Measurements from ENCODE around the gene RGR.

Gene RGR

DNA sequence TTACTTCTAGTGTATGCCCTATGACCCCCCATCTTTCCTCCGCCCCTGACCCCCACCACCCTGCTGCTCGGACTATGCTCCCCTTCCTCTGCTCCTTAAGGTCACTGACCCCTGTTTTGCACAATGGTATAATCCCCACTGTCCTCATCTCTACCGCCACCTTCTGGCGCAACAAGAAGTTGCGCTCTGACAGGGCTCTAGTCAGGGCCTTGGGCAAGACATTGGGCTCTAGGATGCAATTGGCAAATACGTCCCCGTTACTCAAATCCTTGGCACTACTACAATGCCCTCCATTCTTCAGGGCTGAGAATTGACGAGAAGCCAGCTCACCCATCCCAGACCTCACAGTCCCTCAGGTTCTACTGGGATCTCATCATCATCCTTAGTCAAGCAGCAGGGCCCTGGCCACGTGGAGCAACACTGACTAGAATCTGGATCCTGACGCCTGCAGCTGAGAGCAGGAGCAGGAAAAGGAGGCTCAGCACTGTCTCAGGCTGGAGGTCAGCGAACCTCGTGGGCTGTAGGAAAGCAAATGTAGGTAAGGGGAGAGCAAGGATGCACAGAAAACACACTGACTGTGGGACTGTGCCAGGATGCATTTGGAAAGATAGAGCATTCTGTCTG lies 30.1 kb upstream of the RGR start:
- DNase-seq (ENCODE audit: low read depth), result no peak
- no peak overlapping the region for H3K4me3 ChIP-seq (ENCODE audit: control insufficient read depth, low read depth, low read length)
- TF ChIP-seq, protein P1, sequence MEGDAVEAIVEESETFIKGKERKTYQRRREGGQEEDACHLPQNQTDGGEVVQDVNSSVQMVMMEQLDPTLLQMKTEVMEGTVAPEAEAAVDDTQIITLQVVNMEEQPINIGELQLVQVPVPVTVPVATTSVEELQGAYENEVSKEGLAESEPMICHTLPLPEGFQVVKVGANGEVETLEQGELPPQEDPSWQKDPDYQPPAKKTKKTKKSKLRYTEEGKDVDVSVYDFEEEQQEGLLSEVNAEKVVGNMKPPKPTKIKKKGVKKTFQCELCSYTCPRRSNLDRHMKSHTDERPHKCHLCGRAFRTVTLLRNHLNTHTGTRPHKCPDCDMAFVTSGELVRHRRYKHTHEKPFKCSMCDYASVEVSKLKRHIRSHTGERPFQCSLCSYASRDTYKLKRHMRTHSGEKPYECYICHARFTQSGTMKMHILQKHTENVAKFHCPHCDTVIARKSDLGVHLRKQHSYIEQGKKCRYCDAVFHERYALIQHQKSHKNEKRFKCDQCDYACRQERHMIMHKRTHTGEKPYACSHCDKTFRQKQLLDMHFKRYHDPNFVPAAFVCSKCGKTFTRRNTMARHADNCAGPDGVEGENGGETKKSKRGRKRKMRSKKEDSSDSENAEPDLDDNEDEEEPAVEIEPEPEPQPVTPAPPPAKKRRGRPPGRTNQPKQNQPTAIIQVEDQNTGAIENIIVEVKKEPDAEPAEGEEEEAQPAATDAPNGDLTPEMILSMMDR (IDR thresholded peaks at IDR 0.05; ENCODE audit: control insufficient read depth, insufficient read depth, low read depth, low read length, missing control alignments), result peak; percentile 19

DNA sequence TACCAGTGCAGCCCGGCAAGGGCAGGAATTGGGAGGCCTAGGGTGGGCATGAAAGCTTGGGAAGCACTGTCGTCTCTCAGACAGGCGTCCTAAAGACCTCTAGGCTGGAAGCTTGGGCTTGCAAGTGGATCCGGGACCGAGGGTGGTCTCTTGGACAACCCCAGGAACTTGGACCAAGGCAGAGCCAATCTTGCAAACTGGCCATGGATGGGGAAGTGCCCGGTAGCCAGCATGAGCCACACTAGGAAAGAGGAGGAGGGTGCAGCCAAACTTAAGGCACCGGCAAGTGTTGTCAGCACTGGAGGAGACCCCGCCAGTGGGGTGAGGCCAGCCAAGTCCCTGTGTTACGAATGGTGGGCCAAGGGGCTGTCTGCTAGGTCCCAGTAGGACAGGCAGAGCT lies 28.0 kb upstream of the RGR start:
- TF ChIP-seq, protein P1 (IDR thresholded peaks at IDR 0.05; ENCODE audit: control insufficient read depth, insufficient read depth, low read depth, low read length, missing control alignments), result no peak
- DNase-seq (ENCODE audit: low read depth), result no peak
- H3K4me3 ChIP-seq (ENCODE audit: control insufficient read depth, low read depth, low read length), result no peak overlapping the region

DNA sequence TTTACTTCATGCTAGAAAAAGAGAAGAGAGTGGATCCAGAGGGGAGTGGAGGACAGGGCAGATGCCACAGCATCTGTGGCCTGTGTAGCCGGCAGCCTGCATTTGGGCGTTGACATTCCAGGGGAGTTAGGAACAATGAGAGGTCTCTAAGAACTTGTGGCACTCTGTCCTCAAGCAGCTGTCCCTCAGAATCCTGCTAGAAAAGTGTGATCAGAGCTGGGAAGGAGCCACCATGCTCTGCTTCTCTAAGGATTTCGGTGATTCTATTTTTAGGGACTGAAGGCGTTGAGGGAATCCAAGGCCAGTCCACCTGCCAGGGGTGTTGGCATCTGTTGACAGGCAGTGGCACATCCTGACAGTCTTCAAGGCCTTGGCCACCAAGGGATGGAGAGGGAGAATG lies 27.1 kb upstream of the RGR start:
- TF ChIP-seq, protein P1 (IDR thresholded peaks at IDR 0.05; ENCODE audit: control insufficient read depth, insufficient read depth, low read depth, low read length, missing control alignments), result no peak
- DNase-seq (ENCODE audit: low read depth), result no peak
- no peak overlapping the region for H3K4me3 ChIP-seq (ENCODE audit: control insufficient read depth, low read depth, low read length)

DNA sequence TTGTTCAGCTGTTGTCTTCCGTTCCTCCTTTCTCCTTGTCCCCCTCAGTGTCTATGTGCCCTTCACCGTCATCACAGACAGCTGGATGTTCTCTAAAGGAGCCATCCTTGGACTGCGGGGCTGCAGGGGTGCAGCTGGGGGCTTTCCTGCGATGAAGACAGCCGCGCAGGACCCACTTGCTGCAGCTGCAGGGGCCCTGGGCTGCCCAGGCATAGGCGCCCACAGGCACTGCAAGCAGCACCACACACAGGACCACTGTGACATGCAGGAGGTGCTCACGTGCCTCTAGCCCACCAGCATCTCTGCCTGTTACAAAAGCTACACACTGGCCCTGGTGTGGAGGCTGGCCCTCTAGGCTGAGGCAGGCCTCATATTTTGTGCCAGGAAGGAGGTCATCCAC lies 22.9 kb upstream of the RGR start:
- no peak for DNase-seq (ENCODE audit: low read depth)
- TF ChIP-seq, protein P1 (IDR thresholded peaks at IDR 0.05; ENCODE audit: control insufficient read depth, insufficient read depth, low read depth, low read length, missing control alignments), result no peak
- H3K4me3 ChIP-seq (ENCODE audit: control insufficient read depth, low read depth, low read length), result no peak overlapping the region

DNA sequence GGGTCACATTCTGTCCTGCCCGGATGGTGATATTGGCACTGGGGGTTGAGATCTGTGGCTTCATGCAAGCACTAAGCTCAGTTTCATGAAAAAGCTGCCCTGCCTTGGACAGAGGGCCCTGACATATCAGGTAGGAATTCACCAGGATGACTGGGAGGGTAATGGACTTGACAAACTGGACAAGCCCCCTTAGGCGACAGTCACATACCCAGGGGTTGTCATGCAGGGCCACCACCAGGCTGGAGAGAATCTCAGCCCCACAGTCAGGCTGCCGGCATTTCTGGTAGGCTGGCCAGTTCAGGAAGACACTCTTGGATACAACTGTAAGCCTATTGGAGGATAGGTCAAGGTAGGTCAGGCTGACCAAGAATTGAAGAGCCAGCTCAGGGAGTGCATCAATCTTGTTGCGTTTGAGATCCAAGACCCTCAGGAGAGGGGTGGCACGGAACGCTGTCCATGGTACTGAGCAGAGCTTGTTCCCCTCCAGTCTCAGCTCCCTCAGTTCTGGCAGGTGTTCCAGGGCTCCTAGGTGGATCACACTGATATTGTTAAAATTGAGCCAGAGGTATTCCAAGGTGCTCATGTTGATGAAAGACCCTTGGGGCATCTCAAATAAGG lies 20.3 kb upstream of the RGR start:
- no peak overlapping the region for H3K4me3 ChIP-seq (ENCODE audit: control insufficient read depth, low read depth, low read length)
- DNase-seq (ENCODE audit: low read depth), result no peak
- TF ChIP-seq, protein P1 (IDR thresholded peaks at IDR 0.05; ENCODE audit: control insufficient read depth, insufficient read depth, low read depth, low read length, missing control alignments), result no peak

DNA sequence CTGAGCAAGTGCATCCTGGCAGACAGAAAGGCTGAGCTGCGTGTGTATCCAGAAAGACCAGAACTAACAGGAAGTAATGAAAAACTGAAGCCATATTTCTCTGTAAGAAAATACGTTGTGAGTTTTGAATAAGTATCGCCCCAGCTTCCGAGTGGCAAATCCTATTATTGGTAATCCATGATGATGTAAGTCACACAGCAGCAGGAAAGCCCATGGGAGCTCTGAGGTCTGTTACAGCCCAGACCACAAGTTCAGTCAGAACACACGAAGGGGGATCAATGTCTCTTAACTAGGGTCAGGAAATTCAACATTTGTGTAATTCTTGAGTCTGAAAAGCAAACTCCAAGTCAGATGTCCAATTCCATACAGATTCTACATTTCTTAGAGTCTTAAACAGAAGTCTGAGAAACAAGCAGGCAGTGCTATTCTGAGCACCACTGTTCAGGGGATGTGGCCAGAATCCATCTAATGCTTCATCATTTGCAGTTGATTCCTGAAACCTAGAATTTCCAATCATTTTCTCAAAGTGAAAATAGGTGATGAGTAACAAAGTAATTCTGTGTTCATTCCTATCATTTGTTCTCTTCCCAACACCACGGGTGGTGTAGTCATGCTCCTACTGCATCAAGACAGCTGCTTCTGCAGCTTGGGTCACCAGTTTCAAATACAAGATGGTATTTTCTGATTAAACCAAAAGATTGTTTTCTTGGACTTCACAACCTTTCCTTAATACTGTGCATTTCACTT lies 19.3 kb upstream of the RGR start, which contains the start of gene LRIT2:
Gene LRIT2, minus strand, starts transcription at position 118 of the 747 bp plus-strand sequence. Its CDS starts 24 bp downstream, at position 94.
- H3K4me3 ChIP-seq (ENCODE audit: control insufficient read depth, low read depth, low read length), result no peak within 1 kb of the TSS
- TF ChIP-seq, protein P1 (IDR thresholded peaks at IDR 0.05; ENCODE audit: control insufficient read depth, insufficient read depth, low read depth, low read length, missing control alignments), result no peak
- DNase-seq (ENCODE audit: low read depth), result no peak
